Measurements from ENCODE around the gene TIMM10B. TPM values are rescaled to one million over a fixed set of nuclear protein-coding genes. Genes with fewer than 3 reads are reported as not detected.

Gene TIMM10B
- total and polyA plus RNA-seq, 4 donors = 20.5 to 43.4 (median 32.0) TPM

GRCh38 chr11:6483015-6483414 is 1.7 kb downstream of the TIMM10B start:
- no peaks in the 10 kb centered on the region for H3K27me3 ChIP-seq (ENCODE audit: control insufficient read depth in 3 of 3, insufficient read depth in 3 of 3, low read length in 2 of 3)
- H3K9me3 ChIP-seq (ENCODE audit: control insufficient read depth in 4 of 4, insufficient read depth in 3 of 4, low read length in 3 of 4) = no peaks in the 10 kb centered on the region
- ATAC-seq (ENCODE audit: insufficient read depth, low FRiP score) = no peak
- H3K4me1 ChIP-seq (ENCODE audit: control insufficient read depth in 5 of 5, insufficient read depth in 5 of 5, low read length in 5 of 5) = peaks cover 9 to 23% (median 15%) of the 10 kb centered on the region in 5 donors
- DNase-seq = no peak
- H3K4me3 ChIP-seq = no peak overlapping the region
- H3K36me3 ChIP-seq (ENCODE audit: control insufficient read depth in 4 of 4, insufficient read depth in 4 of 4, low read length in 4 of 4) = peaks cover 19 to 27% (median 21%) of the 10 kb centered on the region in 4 donors
- WGBS, 2 donors = 92 to 94% methylated on average over 6 of the region's 6 CpGs
- no peak overlapping the region for H3K9ac ChIP-seq (ENCODE audit: insufficient read depth in 1 of 2, low read length in 2 of 2)
- no peak for TF ChIP-seq CTCF (IDR thresholded peaks at IDR 0.05; ENCODE audit: control extremely low read depth, extremely low read depth)
- H3K27ac ChIP-seq (ENCODE audit: low read depth in 1 of 2, low read length in 1 of 2) = no peak overlapping the region

- Histone ChIP-seq H3K27me3 (ENCODE audit: control insufficient read depth in 3 of 3, insufficient read depth in 3 of 3, low read length in 2 of 3) (no peaks in the 10 kb centered on the region), H3K27ac (ENCODE audit: low read depth in 1 of 2, low read length in 1 of 2) (no peak overlapping the region), H3K9ac (ENCODE audit: insufficient read depth in 1 of 2, low read length in 2 of 2) (no peak overlapping the region), H3K36me3 (ENCODE audit: control insufficient read depth in 4 of 4, insufficient read depth in 4 of 4, low read length in 4 of 4) (peaks cover 9 to 23% (median 18%) of the 10 kb centered on the region in 4 donors), H3K4me1 (ENCODE audit: control insufficient read depth in 5 of 5, insufficient read depth in 5 of 5, low read length in 5 of 5) (peaks cover 5 to 15% (median 10%) of the 10 kb centered on the region in 5 donors), H3K4me3 (no peak overlapping the region), H3K9me3 (ENCODE audit: control insufficient read depth in 4 of 4, insufficient read depth in 3 of 4, low read length in 3 of 4) (no peaks in the 10 kb centered on the region)
- TF ChIP-seq CTCF (IDR thresholded peaks at IDR 0.05; ENCODE audit: control extremely low read depth, extremely low read depth) = no peak
- ATAC-seq (ENCODE audit: insufficient read depth, low FRiP score) (no peak), DNase-seq (no peak)
- 96 to 98% methylated on average over 3 of the region's 3 CpGs for whole genome bisulfite sequencing, 2 donors
These were observed 4.4 kb downstream of the TIMM10B start for GRCh38 chr11:6485661-6486060.

- H3K36me3 ChIP-seq (ENCODE audit: control insufficient read depth in 4 of 4, insufficient read depth in 4 of 4, low read length in 4 of 4) = peaks cover 9 to 23% (median 18%) of the 10 kb centered on the region in 4 donors
- ATAC-seq (ENCODE audit: insufficient read depth, low FRiP score) (no peak), DNase-seq (no peak)
- WGBS, 2 donors = 90 to 91% methylated on average over 3 of the region's 3 CpGs
- no peak overlapping the region for H3K27ac ChIP-seq (ENCODE audit: low read depth in 1 of 2, low read length in 1 of 2)
- peaks cover 5 to 13% (median 8%) of the 10 kb centered on the region in 5 donors for H3K4me1 ChIP-seq (ENCODE audit: control insufficient read depth in 5 of 5, insufficient read depth in 5 of 5, low read length in 5 of 5)
- no peak overlapping the region for H3K9ac ChIP-seq (ENCODE audit: insufficient read depth in 1 of 2, low read length in 2 of 2)
- H3K27me3 ChIP-seq (ENCODE audit: control insufficient read depth in 3 of 3, insufficient read depth in 3 of 3, low read length in 2 of 3) = no peaks in the 10 kb centered on the region
- H3K4me3 ChIP-seq = no peak overlapping the region
- no peaks in the 10 kb centered on the region for H3K9me3 ChIP-seq (ENCODE audit: control insufficient read depth in 4 of 4, insufficient read depth in 3 of 4, low read length in 3 of 4)
- TF ChIP-seq CTCF (IDR thresholded peaks at IDR 0.05; ENCODE audit: control extremely low read depth, extremely low read depth) = no peak
These were observed 5.0 kb downstream of the TIMM10B start for GRCh38 chr11:6486256-6486655.

- DNase-seq = no peak
- WGBS, 2 donors = 82 to 100% methylated on average over 1 of the region's 1 CpG
- Histone ChIP-seq H3K9me3 (ENCODE audit: control insufficient read depth in 4 of 4, insufficient read depth in 3 of 4, low read length in 3 of 4) (no peaks in the 10 kb centered on the region), H3K9ac (ENCODE audit: insufficient read depth in 1 of 2, low read length in 2 of 2) (no peak overlapping the region), H3K4me3 (no peak overlapping the region), H3K36me3 (ENCODE audit: control insufficient read depth in 4 of 4, insufficient read depth in 4 of 4, low read length in 4 of 4) (peaks cover 9 to 23% (median 18%) of the 10 kb centered on the region in 4 donors), H3K27me3 (ENCODE audit: control insufficient read depth in 3 of 3, insufficient read depth in 3 of 3, low read length in 2 of 3) (no peaks in the 10 kb centered on the region), H3K27ac (ENCODE audit: low read depth in 1 of 2, low read length in 1 of 2) (no peak overlapping the region), H3K4me1 (ENCODE audit: control insufficient read depth in 5 of 5, insufficient read depth in 5 of 5, low read length in 5 of 5) (peaks cover 4 to 10% (median 8%) of the 10 kb centered on the region in 5 donors)
- TF ChIP-seq CTCF (IDR thresholded peaks at IDR 0.05; ENCODE audit: control extremely low read depth, extremely low read depth) = no peak
- no peak for ATAC-seq (ENCODE audit: insufficient read depth, low FRiP score)
These were observed 5.6 kb downstream of the TIMM10B start for GRCh38 chr11:6486938-6487337.
